ENCODE measurements around the gene ADAM22.

The ADAM22 gene

DNA sequence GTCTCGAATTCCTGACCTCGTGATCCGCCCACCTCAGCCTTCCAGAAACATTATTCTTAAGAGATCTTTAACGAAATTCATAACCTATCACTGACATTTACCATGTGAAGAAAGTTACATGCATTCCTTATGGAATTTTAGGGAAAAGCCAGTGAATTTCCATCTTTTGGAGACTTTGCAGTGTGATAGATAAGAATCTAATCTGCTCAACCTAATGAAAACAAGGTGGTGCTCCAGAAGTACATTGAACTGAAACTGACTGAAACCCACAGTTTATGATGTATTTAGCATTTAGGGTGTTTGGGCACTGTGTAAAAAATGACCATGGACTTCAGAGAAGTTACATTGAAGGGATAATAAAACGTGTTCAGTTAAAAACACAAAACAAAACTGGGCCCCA lies 242.1 kb downstream of the ADAM22 start:
- DNase-seq = no peak

- no peak for DNase-seq
Observed at GRCh38 chr7:88183051-88183450, 249.0 kb downstream of the ADAM22 start.

- no peak for DNase-seq
Observed at GRCh38 chr7:88184848-88185304, 250.8 kb downstream of the ADAM22 start.

DNA sequence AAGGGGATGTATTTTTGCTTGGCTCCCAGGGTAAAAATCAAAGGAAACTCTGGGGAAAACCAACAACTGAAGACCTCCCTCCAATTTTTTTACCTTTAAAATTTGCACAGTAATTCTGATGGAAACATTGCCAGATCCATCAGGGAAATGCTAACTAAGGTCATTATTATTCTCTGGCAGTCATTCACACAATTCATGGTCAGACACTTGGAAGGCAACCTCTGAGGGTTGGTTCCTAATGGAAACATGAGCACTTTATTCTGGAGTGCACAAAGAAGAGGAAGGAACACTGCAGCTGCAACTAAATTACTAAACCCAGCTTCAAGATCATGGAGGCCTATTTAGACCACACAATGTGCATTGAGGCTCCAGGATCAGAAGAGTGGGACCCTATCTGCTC lies 251.6 kb downstream of the ADAM22 start:
- peak in 1 of 2 donors; percentile 26 for DNase-seq

DNA sequence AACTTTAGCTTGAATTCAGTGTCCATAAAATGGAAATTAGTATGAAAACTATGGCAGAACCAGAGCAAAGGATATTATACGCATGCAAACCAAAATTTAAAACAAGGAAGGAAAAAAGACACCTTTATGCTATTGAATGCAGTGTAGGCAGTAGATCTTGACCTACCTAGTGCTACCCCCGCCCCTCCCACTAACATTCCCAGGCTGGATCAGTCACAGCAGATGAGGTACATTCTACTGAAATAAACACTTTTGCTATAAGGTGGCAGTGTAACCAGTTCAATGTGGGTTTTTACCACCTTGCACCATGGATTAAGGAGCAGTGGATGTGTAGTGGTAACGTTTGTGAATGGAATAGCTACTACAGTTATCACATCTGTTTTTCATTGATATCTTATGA lies 257.9 kb downstream of the ADAM22 start:
- DNase-seq = no peak

DNA sequence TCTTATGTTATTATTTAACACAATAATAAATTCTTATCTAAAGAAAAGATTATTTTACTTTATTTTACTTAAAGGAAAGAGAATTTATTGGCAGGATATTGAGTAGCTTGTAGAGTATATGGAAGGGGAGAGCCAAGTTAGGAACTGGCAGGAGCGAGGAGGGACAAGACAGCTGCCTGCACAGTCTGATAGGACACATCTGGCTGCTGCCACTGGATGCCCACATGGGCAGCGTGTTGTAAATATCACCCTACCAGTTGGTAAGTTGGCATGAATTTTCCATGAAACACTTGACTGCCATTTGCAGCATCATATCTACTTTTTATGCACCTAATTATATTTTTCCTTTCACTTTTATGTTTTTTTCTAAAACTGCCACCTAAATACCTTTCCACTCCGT lies 266.2 kb downstream of the ADAM22 start:
- no peak for DNase-seq

DNA sequence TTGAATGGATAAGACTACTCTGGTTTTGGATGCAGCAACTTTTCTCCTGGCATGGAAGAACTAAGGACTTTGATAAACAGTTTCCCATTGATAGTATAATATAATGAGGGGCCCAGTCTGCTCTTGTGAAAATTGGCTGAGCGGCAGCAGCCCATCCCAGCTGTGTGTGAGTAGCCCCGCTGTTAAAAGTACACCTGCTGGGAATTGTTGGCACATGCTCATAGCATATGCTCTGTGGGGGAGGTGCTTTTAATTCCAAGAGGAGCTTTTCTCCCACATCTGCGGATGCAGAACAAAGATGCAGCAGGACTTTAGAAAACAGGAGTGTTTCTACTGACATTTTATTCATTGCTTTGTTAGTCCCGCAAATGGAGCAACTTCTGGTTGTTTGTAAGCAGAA lies 266.7 kb downstream of the ADAM22 start:
- no peak for DNase-seq

DNA sequence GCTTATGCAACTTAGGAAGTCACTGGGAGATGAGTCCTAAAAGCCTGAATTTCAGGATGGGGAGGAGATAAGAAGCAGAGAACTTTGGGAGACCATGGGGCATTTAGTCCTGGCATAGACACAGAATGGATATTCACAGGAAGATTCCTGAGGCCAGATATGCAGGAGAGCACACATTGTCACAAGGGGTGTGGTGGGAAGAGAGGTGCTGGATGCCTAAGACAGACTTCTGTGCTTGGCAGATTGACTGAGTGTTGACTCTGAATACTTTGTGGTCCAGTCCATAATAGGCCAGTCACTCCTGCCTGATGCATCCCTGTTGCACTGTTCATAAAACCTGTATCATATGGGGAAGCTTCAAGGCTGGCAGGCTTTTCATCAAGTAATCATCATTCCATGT lies 267.3 kb downstream of the ADAM22 start:
- no peak for DNase-seq

GRCh38 chr7:88202278-88202677 lies 268.2 kb downstream of the ADAM22 start:
- no peak for DNase-seq

- no peak for DNase-seq
Observed at GRCh38 chr7:88202799-88203198, 268.7 kb downstream of the ADAM22 start.

DNA sequence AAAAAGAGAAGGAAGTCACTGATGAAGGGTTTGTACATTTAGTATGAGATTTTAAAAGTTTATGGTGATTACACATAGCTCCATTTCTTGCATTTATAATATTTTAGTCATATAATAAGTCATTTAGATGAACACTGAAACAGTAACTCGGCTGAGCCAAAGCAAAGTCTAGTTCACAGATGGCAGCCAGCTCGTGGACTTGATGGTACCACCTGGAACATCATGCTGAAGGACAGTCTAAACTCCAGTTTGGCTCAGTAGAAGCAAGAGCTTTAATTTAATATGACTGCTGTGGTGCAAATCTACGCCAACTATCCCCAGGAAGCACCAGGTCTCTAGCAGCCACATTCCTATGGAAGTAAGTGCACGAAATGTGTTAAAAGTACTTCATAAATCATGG lies 269.4 kb downstream of the ADAM22 start:
- DNase-seq = no peak

- no peak for DNase-seq
Observed at GRCh38 chr7:88204525-88205110, 270.6 kb downstream of the ADAM22 start.

GRCh38 chr7:88205179-88205578 lies 271.1 kb downstream of the ADAM22 start:
- no peak for DNase-seq

- no peak for DNase-seq
Observed at GRCh38 chr7:88206254-88206653, 272.2 kb downstream of the ADAM22 start.

GRCh38 chr7:88208521-88208920 lies 274.5 kb downstream of the ADAM22 start:
- no peak for DNase-seq

DNA sequence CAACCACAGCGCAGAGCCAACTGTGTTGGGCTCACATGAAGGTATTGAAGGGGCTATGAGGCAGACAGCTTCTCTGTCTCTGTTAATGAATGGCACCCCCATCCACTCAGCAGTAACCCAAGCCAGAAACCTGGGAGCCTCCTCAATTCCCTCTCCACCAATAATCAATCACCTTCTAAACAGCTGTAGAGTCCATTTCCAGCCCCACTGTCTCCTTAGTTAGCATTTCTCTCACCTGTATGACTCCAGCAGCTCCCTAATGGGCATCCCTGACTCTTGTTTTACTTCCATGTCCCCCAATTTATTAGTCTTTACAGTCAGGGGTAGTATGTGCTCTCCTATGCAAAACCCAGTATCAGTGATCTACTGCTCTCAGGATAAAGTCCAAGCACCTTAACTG lies 278.9 kb downstream of the ADAM22 start:
- no peak for DNase-seq

GRCh38 chr7:88214456-88214855 lies 280.4 kb downstream of the ADAM22 start:
- DNase-seq = no peak

- DNase-seq = no peak
Observed at GRCh38 chr7:88215295-88215694, 281.2 kb downstream of the ADAM22 start.

GRCh38 chr7:88216276-88216675 lies 282.2 kb downstream of the ADAM22 start:
- DNase-seq = no peak

GRCh38 chr7:88217675-88218428 lies 283.8 kb downstream of the ADAM22 start:
- DNase-seq = no peak

DNA sequence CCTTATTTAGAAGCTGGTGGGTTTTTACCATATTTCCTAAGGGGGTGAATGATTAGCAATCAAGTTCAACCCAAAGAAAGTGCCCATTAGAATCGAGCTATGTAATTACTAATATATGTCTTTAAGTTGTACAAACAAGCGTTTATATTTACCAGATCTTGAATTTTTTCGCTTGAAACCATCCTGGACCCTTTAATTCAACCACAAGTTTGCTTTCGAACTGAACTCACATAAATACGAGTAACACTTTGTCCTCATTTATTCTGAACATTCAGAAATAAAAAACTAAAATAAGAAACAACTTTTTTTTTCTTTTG lies 284.3 kb downstream of the ADAM22 start:
- DNase-seq = no peak

GRCh38 chr7:88218836-88219605 lies 285.0 kb downstream of the ADAM22 start:
- peak in 1 of 2 donors; percentile 43 for DNase-seq

DNA sequence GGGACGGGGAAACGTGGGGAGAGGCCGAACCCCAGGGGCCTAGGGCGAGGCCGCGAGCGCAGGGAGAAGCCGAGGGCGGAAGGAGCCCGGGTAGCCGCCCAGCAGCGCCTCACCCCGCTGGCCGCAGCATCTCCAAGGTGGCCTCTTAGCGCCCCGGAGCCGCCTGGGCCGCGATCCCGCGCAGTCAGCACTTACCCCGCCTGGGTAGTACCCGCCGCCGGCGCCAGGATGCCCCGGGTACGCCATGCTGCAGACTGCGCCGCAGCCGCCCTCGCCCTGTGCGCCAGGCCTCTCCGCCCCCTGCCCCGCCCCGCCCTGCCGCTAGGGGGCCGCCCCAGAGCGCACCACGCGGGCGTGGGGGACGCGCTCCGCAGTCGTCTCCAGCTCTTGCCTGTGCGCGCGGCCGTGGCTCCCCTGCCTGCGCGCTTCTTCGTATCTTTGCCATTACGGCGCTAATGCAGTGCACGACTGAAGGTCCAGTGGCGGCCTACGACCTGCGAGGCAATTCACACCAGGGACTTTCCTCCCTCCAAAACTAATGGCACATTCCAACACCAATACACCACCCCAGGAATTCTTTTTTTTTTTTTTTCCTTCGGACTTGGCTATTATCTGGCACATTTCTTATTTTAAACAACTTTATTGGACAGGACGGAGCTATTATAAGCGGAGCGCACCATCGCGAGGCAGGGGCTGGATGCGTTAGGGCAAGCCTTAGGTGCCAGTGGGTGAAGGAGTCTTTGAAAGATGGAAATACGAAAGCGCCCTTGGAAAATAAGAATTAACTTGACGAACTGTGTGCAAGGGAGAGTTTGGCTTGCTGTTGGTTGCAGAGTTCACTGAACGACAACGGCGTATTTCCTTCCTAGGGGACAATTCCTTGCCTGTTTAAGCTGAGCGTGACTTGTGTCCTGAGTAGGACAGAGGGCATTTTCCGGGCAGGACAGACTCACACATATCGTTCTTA lies 286.0 kb downstream of the ADAM22 start, which contains the start of gene SRI:
SRI (minus strand) TSS at position 258 of the 967 bp plus-strand sequence; CDS start at position 246, 12 bp downstream.
- peak; percentile 80 to 86 for DNase-seq

Data from hippocampal formation (tissue), 2 donors.